HG03159 (cell line): ENCODE data around the gene EXOC2.
"Not testable (repeated sequence)": the region's sequence is repeated elsewhere in the genome, so short reads cannot be mapped to it uniquely, and the experiment has no call there.

Experiments used
- ATAC-seq: cut with Tn5 transposase; IDR thresholded peaks from one replicate; pipeline ENCODE4 v1.9.1; 2021; ENCODE audit warnings: mild to moderate bottlenecking, moderate library complexity; ENCODE audit not compliant: unreplicated experiment

EXOC2 gene

GRCh38 chr6:683742-684440, 9.0 kb downstream of the EXOC2 start:
- ATAC-seq = peak; percentile 42

DNA sequence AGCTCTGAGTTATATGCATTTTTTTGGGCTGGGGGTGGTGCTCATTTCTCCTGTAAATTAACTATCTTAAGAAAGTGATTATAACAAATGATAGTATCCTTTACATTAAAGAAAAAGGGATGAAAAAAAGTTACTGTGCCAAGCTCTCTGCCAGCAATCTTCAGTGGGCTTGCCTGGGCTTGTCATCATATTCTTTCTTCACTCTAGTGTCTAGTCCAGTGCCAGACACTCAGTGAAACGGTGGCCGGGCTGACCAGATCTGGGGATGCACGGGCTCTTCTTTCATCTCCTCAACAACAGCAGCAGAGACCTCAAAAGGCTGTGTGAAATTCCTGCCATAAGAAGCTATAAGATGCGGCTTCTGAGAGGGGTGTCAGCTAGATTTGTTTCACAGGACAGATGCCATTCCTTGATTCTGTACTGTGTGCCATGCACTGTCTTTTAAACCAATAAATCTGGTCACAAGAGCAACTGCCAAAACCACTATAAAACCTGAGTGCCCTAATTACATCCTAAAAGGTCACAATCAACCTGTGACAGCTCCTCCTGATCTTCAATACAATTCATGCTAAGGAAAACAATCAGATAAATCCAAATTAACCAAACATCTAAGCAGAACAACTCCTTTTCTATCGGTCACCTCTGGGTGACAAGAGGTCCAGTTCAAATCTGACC, 12.1 kb downstream of the EXOC2 start:
- no peak for ATAC-seq

DNA sequence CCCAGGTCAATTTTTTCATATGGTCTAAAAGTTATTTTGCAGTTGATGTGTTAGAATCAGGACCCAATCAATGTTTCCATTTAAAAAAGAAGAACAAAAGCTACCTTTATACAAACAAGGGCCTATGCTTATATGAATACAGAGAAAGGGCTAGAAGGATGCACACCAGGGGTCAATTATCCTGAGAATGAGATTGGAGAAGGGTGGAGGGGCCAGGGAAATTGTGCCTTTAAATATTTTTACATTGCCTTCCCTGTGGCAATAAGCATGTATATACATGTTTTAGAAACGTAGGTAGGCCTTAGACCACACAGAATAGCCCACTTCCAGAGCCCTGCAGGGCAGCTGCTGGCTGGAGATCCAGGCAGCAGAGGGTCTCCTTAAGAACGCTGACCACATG, 12.7 kb downstream of the EXOC2 start:
- no peak for ATAC-seq

DNA sequence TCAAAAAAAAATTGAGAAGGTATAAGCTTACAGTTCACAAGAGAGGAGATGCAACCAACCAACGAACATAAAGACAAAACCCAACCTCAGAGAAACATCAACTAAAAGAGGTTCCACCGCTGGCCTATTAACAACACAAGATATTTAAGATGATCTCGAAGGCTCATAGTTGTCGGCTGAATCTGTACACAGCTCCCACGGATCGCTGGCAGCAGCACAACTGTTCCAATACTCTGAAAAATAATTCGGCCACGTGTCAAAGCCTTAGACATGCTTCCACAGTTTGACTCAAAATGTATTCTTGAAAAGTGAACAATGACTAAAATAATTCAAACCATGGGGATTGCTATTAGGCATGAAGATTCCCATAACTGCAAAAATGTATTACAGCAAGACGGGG, 13.7 kb downstream of the EXOC2 start:
- ATAC-seq = no peak

DNA sequence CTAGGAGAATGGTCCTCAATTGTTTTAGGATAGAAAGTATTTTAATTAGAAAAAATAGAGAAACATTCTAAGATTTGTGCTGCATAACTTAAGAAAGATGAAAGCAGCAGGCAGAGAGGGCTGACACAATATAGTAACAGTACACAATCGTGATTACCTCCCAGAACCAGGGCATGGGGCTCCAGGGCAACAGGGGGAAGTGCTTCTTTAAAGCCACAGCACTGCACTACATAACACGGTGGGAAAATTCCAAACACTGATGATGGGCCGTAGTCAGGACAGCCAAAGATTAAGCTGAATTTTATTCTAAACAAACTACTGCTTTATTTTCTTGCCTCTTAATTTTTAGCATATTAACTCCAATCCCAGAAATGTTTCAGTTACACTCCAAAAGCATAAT, 14.4 kb downstream of the EXOC2 start:
- no peak for ATAC-seq

GRCh38 chr6:677919-678318, 15.0 kb downstream of the EXOC2 start:
- no peak for ATAC-seq

DNA sequence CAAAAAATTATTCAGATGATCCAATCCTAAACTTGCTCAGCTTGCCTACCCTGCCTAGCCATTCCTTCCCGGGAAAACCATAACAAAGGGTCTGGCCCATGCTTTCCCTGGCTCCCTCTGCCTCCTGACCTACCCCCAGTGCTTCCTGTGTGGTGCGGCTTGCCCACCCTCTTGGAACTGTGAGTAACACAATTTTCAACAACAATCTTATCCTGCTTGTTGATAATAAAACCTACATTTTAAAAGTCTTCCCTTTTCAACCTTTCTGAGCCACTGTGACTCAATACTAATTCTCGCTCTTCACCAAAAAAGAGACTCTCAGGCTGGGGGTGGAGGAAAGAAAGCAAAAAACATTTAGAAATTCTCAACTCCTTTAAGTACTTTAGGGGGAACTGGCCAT, 18.0 kb downstream of the EXOC2 start:
- no peak for ATAC-seq

GRCh38 chr6:674406-674805, 18.5 kb downstream of the EXOC2 start:
- no peak for ATAC-seq

GRCh38 chr6:667253-667927, 25.5 kb downstream of the EXOC2 start:
- no peak for ATAC-seq

- no peak for ATAC-seq
Observed at GRCh38 chr6:665403-666267, 27.3 kb downstream of the EXOC2 start.

- ATAC-seq = not testable (repeated sequence)
Observed at GRCh38 chr6:663788-664187, 29.2 kb downstream of the EXOC2 start.

DNA sequence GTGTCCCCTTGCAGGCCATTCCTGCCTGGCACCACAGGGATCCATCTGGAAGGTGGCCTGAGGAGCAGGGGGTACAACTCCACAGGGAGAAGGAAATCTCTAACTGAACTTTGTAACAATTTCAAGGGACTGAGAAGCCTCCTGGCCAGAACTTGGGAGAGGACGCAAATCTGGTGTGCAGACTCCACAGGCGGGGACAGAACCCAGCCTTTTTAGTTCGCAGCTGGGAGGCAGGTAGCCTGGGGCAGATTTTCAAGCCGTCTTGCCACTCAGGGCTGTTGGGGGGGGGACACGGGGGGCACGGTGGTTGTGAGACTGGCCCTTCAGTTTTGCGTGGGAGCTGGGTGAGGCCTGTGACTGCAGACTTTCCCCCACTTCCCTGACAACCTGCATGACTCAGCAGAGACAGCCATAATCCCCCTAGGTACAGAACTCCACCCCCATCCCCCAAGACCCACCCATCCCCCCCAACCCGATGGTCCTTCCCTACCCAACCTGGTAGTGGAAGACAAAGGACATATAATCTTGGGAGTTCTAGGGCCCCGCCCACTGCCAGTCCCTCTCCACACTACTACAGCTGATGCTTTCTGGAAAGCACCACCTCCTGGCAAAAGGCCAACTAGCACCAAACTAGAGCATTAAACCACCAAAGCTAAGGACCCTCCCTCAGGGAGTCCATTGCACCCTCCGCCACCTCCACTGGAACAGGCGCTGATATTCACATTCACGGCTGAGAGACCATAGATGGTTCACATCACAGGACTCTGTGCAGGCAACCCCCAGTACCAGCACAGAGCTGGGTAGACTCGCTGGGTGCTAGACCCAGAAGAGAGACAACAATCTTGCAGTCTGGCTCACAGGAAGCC, 33.0 kb downstream of the EXOC2 start:
- ATAC-seq = no peak

GRCh38 chr6:658244-658643, 34.7 kb downstream of the EXOC2 start:
- no peak for ATAC-seq

DNA sequence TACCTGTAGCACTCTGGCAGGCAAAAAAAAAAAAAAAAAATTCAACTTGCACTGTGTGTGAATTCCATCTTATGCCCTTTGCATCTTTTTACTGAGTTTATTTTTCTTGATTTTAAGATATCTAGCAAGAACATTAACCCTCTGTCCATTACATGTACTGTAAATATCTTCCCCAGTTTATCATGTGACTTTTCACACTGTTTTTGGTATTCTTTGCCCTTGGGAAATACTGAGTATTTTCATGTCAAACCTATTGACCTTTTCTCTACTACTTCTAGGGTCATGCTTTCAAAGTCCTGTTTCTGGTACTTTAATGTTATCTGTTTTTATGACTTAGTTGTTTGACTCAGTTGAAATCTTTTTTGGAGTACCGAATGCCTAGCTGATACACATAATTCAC, 35.2 kb downstream of the EXOC2 start:
- ATAC-seq = no peak

- no peak for ATAC-seq
Observed at GRCh38 chr6:656460-657252, 36.3 kb downstream of the EXOC2 start, which contains the start of gene HUS1B. Gene HUS1B (minus strand): TSS chr6:657100. CDS start chr6:656944, 156 bp downstream.

GRCh38 chr6:654136-654535, 38.8 kb downstream of the EXOC2 start:
- no peak for ATAC-seq

DNA sequence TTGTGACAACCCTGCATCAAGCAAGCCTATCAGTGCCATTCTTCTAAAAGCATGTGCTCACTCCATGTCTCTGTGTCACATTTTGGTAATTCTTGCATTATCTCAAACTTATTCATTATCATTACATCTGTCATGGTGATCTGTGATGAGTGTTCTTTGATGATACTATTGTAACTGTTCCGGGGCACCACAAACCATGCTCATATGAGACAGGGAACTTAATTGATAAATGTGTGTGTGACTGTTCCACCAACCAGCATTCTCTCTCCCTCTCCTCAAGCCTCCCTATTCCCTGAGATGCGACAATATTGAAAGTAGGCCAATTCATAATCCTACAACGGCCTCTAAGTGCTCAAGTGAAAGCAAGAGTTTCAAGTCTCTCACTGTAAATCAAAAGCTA, 40.1 kb downstream of the EXOC2 start:
- no peak for ATAC-seq

DNA sequence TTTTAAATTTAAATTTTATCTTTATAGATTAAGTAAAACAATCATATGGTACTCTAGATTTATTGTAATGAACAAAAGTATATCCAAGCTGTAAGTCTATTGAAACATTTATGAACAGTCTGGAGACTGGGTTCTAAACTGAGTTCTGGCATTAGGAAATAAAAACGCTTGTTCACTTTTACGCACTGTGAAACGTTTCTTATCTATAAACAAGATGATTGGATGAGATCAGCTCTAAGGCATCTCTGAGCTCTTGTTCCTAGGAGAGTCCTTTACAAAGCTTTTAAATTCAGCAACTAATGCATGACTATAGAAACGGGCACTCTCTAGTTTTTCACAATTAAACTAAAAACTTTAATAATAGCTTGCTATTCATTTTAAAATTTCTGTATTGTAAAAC, 42.8 kb downstream of the EXOC2 start:
- no peak for ATAC-seq

GRCh38 chr6:642805-643204, 50.1 kb downstream of the EXOC2 start:
- no peak for ATAC-seq
